DOHH2 (cell line): Measurements from ENCODE around the gene CNTNAP2.

Experiments used
- H3F3A ChIP-seq: fragments of 200-600 bp; sonication (generic), shearing (Covaris generic); 2 replicates; pipeline ENCODE4 v1.6.0; 2016; ENCODE audit warnings: antibody characterized with exemption, mild to moderate bottlenecking; ENCODE audit not compliant: control insufficient read depth, insufficient read depth
- H3K27ac ChIP-seq: fragments of 200-600 bp; sonication (generic); 2 replicates; pipeline ENCODE4 v1.5.1; 2014; ENCODE audit warnings: low read depth, mild to moderate bottlenecking, low read length, moderate library complexity
- H3K27me3 ChIP-seq: fragments of 200-600 bp; sonication (generic); 2 replicates; pipeline ENCODE4 v1.6.1; 2014; ENCODE audit warnings: mild to moderate bottlenecking, low read length, mixed read lengths; ENCODE audit not compliant: control insufficient read depth
- H3K36me3 ChIP-seq: fragments of 200-600 bp; sonication (generic); 2 replicates; pipeline ENCODE4 v1.6.1; 2014; ENCODE audit warnings: mild to moderate bottlenecking, low read length, moderate library complexity, mixed read lengths; ENCODE audit not compliant: control insufficient read depth
- H3K4me1 ChIP-seq: fragments of 200-600 bp; sonication (generic); 2 replicates; pipeline ENCODE4 v1.6.1; 2014; ENCODE audit warnings: mild to moderate bottlenecking, low read length, mixed read lengths; ENCODE audit not compliant: control insufficient read depth
- H3K4me2 ChIP-seq: fragments of 200-600 bp; sonication (generic); 2 replicates; pipeline ENCODE4 v1.6.0; 2014; ENCODE audit warnings: mild to moderate bottlenecking, low read length, moderate library complexity
- H3K4me3 ChIP-seq: fragments of 200-600 bp; sonication (generic); 2 replicates; pipeline ENCODE4 v1.5.1; 2014; ENCODE audit warnings: mild to moderate bottlenecking, low read length, mixed read lengths
- H3K79me2 ChIP-seq: fragments of 200-600 bp; sonication (generic); 2 replicates; pipeline ENCODE4 v1.6.1; 2014; ENCODE audit warnings: mild to moderate bottlenecking, low read length, mixed read lengths; ENCODE audit not compliant: control insufficient read depth
- H3K9me2 ChIP-seq: fragments of 200-600 bp; sonication (generic); replicated peaks from 2 replicates; pipeline ENCODE4 v1.6.1; 2014; ENCODE audit warnings: mild to moderate bottlenecking, low read length, mixed read lengths; ENCODE audit not compliant: control insufficient read depth
- H3K9me3 ChIP-seq: fragments of 200-600 bp; sonication (generic); 2 replicates; pipeline ENCODE4 v1.6.1; 2014; ENCODE audit warnings: antibody characterized with exemption, low read length, mixed read lengths; ENCODE audit not compliant: control insufficient read depth, insufficient read depth
- H4K20me1 ChIP-seq: fragments of 200-600 bp; sonication (generic); 2 replicates; pipeline ENCODE4 v1.6.0; 2014; ENCODE audit warnings: low read depth, mild to moderate bottlenecking, antibody characterized with exemption, low read length, moderate library complexity; ENCODE audit not compliant: control insufficient read depth, insufficient read depth
- EZH2phosphoT487 ChIP-seq: fragments of 200-600 bp; sonication (generic); IDR thresholded peaks from 2 replicates; pipeline ENCODE4 v1.6.1; 2017; ENCODE audit warnings: borderline replicate concordance, mild to moderate bottlenecking, antibody characterized with exemption, low read length, moderate library complexity, mixed read lengths
- TF ChIP-seq, protein P1 (sequence below): fragments of 200-600 bp; sonication (generic); IDR thresholded peaks from one replicate; pipeline ENCODE4 v1.5.1; 2014; ENCODE audit warnings: antibody characterized with exemption, mild to moderate bottlenecking, low read depth, low read length; ENCODE audit not compliant: poor library complexity, severe bottlenecking

Gene CNTNAP2

GRCh38 chr7:148201992-148202391, 2085.4 kb downstream of the CNTNAP2 start:
- no peak for TF ChIP-seq EZH2phosphoT487
- no peaks in the 10 kb centered on the region for H4K20me1 ChIP-seq
- H3K79me2 ChIP-seq, result no peaks in the 10 kb centered on the region
- no peak overlapping the region for H3K4me2 ChIP-seq
- no peaks in the 10 kb centered on the region for H3F3A ChIP-seq
- no peaks in the 10 kb centered on the region for H3K4me1 ChIP-seq
- H3K27ac ChIP-seq, result no peak overlapping the region
- H3K27me3 ChIP-seq, result no peaks in the 10 kb centered on the region
- no peaks in the 10 kb centered on the region for H3K9me2 ChIP-seq
- no peaks in the 10 kb centered on the region for H3K36me3 ChIP-seq
- no peaks in the 10 kb centered on the region for H3K9me3 ChIP-seq
- H3K4me3 ChIP-seq, result no peak overlapping the region

GRCh38 chr7:148204639-148205304, 2088.2 kb downstream of the CNTNAP2 start:
- Histone ChIP-seq H3K36me3 (no peaks in the 10 kb centered on the region), H3K9me2 (no peaks in the 10 kb centered on the region), H3K4me1 (no peaks in the 10 kb centered on the region), H4K20me1 (no peaks in the 10 kb centered on the region), H3K4me3 (no peak overlapping the region), H3K4me2 (no peak overlapping the region), H3K27ac (no peak overlapping the region), H3K79me2 (no peaks in the 10 kb centered on the region), H3F3A (no peaks in the 10 kb centered on the region), H3K27me3 (no peaks in the 10 kb centered on the region), H3K9me3 (no peaks in the 10 kb centered on the region)
- TF ChIP-seq EZH2phosphoT487, result no peak
- TF ChIP-seq, protein P1, sequence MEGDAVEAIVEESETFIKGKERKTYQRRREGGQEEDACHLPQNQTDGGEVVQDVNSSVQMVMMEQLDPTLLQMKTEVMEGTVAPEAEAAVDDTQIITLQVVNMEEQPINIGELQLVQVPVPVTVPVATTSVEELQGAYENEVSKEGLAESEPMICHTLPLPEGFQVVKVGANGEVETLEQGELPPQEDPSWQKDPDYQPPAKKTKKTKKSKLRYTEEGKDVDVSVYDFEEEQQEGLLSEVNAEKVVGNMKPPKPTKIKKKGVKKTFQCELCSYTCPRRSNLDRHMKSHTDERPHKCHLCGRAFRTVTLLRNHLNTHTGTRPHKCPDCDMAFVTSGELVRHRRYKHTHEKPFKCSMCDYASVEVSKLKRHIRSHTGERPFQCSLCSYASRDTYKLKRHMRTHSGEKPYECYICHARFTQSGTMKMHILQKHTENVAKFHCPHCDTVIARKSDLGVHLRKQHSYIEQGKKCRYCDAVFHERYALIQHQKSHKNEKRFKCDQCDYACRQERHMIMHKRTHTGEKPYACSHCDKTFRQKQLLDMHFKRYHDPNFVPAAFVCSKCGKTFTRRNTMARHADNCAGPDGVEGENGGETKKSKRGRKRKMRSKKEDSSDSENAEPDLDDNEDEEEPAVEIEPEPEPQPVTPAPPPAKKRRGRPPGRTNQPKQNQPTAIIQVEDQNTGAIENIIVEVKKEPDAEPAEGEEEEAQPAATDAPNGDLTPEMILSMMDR, result no peak

GRCh38 chr7:148209643-148210190, 2093.1 kb downstream of the CNTNAP2 start:
- no peaks in the 10 kb centered on the region for H4K20me1 ChIP-seq
- H3K4me2 ChIP-seq, result no peak overlapping the region
- H3K9me2 ChIP-seq, result no peaks in the 10 kb centered on the region
- no peaks in the 10 kb centered on the region for H3K79me2 ChIP-seq
- H3K9me3 ChIP-seq, result no peaks in the 10 kb centered on the region
- no peaks in the 10 kb centered on the region for H3F3A ChIP-seq
- H3K4me1 ChIP-seq, result no peaks in the 10 kb centered on the region
- H3K27me3 ChIP-seq, result peaks cover 8% of the 10 kb centered on the region
- TF ChIP-seq EZH2phosphoT487, result no peak
- TF ChIP-seq, protein P1, result no peak
- no peak overlapping the region for H3K4me3 ChIP-seq
- no peaks in the 10 kb centered on the region for H3K36me3 ChIP-seq
- H3K27ac ChIP-seq, result no peak overlapping the region

DNA sequence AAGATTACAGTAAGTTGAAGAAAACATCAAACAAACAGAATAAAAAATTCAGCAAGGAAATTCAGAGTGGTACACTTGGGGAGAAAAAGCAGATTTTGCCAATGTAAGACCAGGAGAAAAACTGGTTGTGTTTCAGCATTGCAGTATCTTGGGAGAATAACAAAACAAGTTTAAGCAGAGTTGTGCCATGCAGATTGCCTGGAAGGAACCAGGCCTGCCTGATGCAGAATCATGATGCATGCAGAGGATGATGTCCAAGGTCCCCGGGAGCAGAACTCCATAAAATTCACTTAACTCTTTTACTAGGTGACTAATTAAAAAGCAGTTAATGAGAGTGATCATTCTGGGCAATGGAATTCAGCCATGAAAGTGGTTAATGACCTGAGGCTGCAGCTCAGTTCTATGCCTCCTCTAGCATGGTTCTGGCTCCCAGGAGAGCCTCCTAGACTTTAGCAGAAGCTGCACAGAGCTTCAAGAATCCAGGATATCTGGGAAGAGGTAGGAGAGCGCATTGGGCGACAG, 2094.3 kb downstream of the CNTNAP2 start:
- no peak overlapping the region for H3K27ac ChIP-seq
- H3K36me3 ChIP-seq, result no peaks in the 10 kb centered on the region

More for the DNA sequence above, 2094.3 kb downstream of the CNTNAP2 start:
- H3F3A ChIP-seq, result no peaks in the 10 kb centered on the region
- H3K4me2 ChIP-seq, result no peak overlapping the region
- no peaks in the 10 kb centered on the region for H4K20me1 ChIP-seq
- H3K4me1 ChIP-seq, result no peaks in the 10 kb centered on the region
- no peaks in the 10 kb centered on the region for H3K9me3 ChIP-seq
- TF ChIP-seq, protein P1, result no peak
- no peak for TF ChIP-seq EZH2phosphoT487
- H3K27me3 ChIP-seq, result peaks cover 8% of the 10 kb centered on the region
- no peak overlapping the region for H3K4me3 ChIP-seq
- H3K79me2 ChIP-seq, result no peaks in the 10 kb centered on the region
- H3K9me2 ChIP-seq, result no peaks in the 10 kb centered on the region
